ENCODE measurements around the gene SPG7. TPM values are rescaled to one million over a fixed set of nuclear protein-coding genes. Genes with fewer than 3 reads are reported as not detected.

Gene SPG7
- total and polyA plus RNA-seq, 9 of the 15 experiments (the other 6 are each of a cell fraction or from before 2014, with no cell fraction given): 5.8 to 89.1 (median 49.4) TPM

GRCh38 chr16:89490439-89491237 is 17.6 kb upstream of the SPG7 start, which contains the start of gene ANKRD11 (continued):
- TF ChIP-seq POLR2B (IDR thresholded peaks at IDR 0.05; ENCODE audit: low read depth, partially characterized antibody): peak; percentile 47
- TF ChIP-seq SRSF9 (IDR thresholded peaks at IDR 0.05; ENCODE audit: borderline replicate concordance, low read depth, low read length): no peak
- no peak for TF ChIP-seq CEBPB (tag; IDR thresholded peaks at IDR 0.05)
- TF ChIP-seq ELF1 (tag; IDR thresholded peaks at IDR 0.05): peak; percentile 99
- peak; percentile 87 to 92 for TF ChIP-seq MNT (conservative IDR thresholded peaks at IDR 0.05)
- TF ChIP-seq CTBP1 (IDR thresholded peaks at IDR 0.05; ENCODE audit: borderline replicate concordance): peak; percentile 73
- no peak for TF ChIP-seq ZNF592 (IDR thresholded peaks at IDR 0.05)
- TF ChIP-seq SIN3A (IDR thresholded peaks at IDR 0.05; ENCODE audit: borderline replicate concordance in 2 of 2, control insufficient read depth in 1 of 2, low read depth in 2 of 2, low read length in 2 of 2): peak; percentile 82 to 90; a peak in 2 of 4 replicates
- peak; percentile 76 for TF ChIP-seq PCBP1 (IDR thresholded peaks at IDR 0.05; ENCODE audit: low read depth, low read length, poor library complexity, severe bottlenecking)
- no peak for TF ChIP-seq NR2C1 (IDR thresholded peaks at IDR 0.05)
- no peak for TF ChIP-seq NR2C1 (tag; IDR thresholded peaks at IDR 0.05)
- no peak for TF ChIP-seq BCL6 (CRISPR knock-in tag; IDR thresholded peaks at IDR 0.05)
- no peak for TF ChIP-seq NR3C1 (CRISPR knock-in tag; IDR thresholded peaks at IDR 0.05)
- no peak for TF ChIP-seq ZSCAN32 (CRISPR knock-in tag; IDR thresholded peaks at IDR 0.05)
- TF ChIP-seq SMARCA4 (IDR thresholded peaks at IDR 0.05): no peak
- peak; percentile 70 for TF ChIP-seq DIDO1 (tag; IDR thresholded peaks at IDR 0.05; ENCODE audit: low read depth)
- no peak for TF ChIP-seq E4F1 (CRISPR knock-in tag; IDR thresholded peaks at IDR 0.05; ENCODE audit: borderline replicate concordance)
- TF ChIP-seq SMAD2 (IDR thresholded peaks at IDR 0.05; ENCODE audit: low read depth, low read length): no peak
- TF ChIP-seq HNRNPLL (IDR thresholded peaks at IDR 0.05; ENCODE audit: low read depth, low read length, poor library complexity, severe bottlenecking): peak; percentile 83
- TF ChIP-seq NRF1 (conservative IDR thresholded peaks at IDR 0.05 in 1 of 2, IDR thresholded peaks at IDR 0.05 in 1 of 2): peak; percentile 92 to 93
- TF ChIP-seq POLR2AphosphoS2 (IDR thresholded peaks at IDR 0.05; ENCODE audit: low read length): no peak
